Mesenchymal stem cell (in vitro differentiated cells and primary cell): Measurements from ENCODE around the gene RNF212B.
A peak's percentile ranks its signal among the peaks of the same experiment; 100 is the strongest.
"Not testable (repeated sequence)": the region's sequence is repeated elsewhere in the genome, so short reads cannot be mapped to it uniquely, and the experiment has no call there.

Source experiments
- DNase-seq: peaks from one replicate; pipeline ENCODE4 v3.0.0-alpha.2; 2013
- H2AFZ ChIP-seq: one replicate; pipeline ENCODE4 v1.6.1; 2013; ENCODE audit warnings: low read depth, mild to moderate bottlenecking, control low read depth, inconsistent platforms, low read length, moderate library complexity
- H2AK5ac ChIP-seq: 2 replicates; pipeline ENCODE4 v1.6.1; 2013; ENCODE audit warnings: low read length, moderate library complexity, mild to moderate bottlenecking, inconsistent platforms; ENCODE audit not compliant: severe bottlenecking
- H2BK120ac ChIP-seq: one replicate; pipeline ENCODE4 v1.6.1; 2013; ENCODE audit warnings: low read depth, mild to moderate bottlenecking, inconsistent platforms, low read length, moderate library complexity
- H2BK12ac ChIP-seq, 2 experiments: one replicate each; pipeline ENCODE4 v1.6.1; 2013; ENCODE audit warnings: inconsistent platforms in 2 of 2, low read length in 2 of 2, mild to moderate bottlenecking in 2 of 2, moderate library complexity in 2 of 2, control low read depth in 1 of 2
- H2BK15ac ChIP-seq: one replicate; pipeline ENCODE4 v1.6.1; 2013; ENCODE audit warnings: mild to moderate bottlenecking, low read depth, inconsistent platforms; ENCODE audit not compliant: poor library complexity, severe bottlenecking
- H2BK5ac ChIP-seq: 2 replicates; pipeline ENCODE4 v1.6.1; 2013; ENCODE audit warnings: low read depth, mild to moderate bottlenecking, low read length, control low read depth, inconsistent platforms; ENCODE audit not compliant: poor library complexity, severe bottlenecking
- H3K14ac ChIP-seq, 2 experiments: one replicate each; pipeline ENCODE4 v1.6.1; 2013; ENCODE audit warnings: inconsistent platforms in 2 of 2, low read length in 2 of 2, control low read depth in 1 of 2, mild to moderate bottlenecking in 1 of 2, moderate library complexity in 1 of 2
- H3K18ac ChIP-seq, 2 experiments: one replicate each; pipeline ENCODE4 v1.6.1; 2013; ENCODE audit warnings: inconsistent platforms in 2 of 2, low read length in 2 of 2, control low read depth in 1 of 2, low read depth in 1 of 2, mild to moderate bottlenecking in 1 of 2
- H3K23ac ChIP-seq, 2 experiments: one replicate each; pipeline ENCODE4 v1.6.1; 2013; ENCODE audit warnings: inconsistent platforms in 2 of 2, low read length in 2 of 2, mild to moderate bottlenecking in 2 of 2, moderate library complexity in 2 of 2, control low read depth in 1 of 2
- H3K27ac ChIP-seq: 2 replicates; pipeline ENCODE4 v1.5.1; 2013; ENCODE audit warnings: mild to moderate bottlenecking, moderate library complexity, low read length, control low read depth, inconsistent platforms; ENCODE audit not compliant: poor library complexity, severe bottlenecking
- H3K27me3 ChIP-seq, 2 experiments: 2 replicates each; pipeline versions ENCODE4 v1.6.1 to v1.7.0; 2013; ENCODE audit warnings: low read length in 2 of 2, mild to moderate bottlenecking in 2 of 2, moderate library complexity in 2 of 2, control low read depth in 1 of 2, inconsistent platforms in 1 of 2; ENCODE audit not compliant: control insufficient read depth in 1 of 2, insufficient read depth in 1 of 2
- H3K36me3 ChIP-seq, 2 experiments: 2 replicates each; pipeline versions ENCODE4 v1.6.1 to v1.7.0; 2013; ENCODE audit warnings: low read length in 2 of 2, control low read depth in 1 of 2, inconsistent platforms in 1 of 2, low read depth in 1 of 2, mild to moderate bottlenecking in 1 of 2; ENCODE audit not compliant: insufficient read depth in 2 of 2, control insufficient read depth in 1 of 2
- H3K4ac ChIP-seq, 2 experiments: one replicate each; pipeline ENCODE4 v1.6.1; 2013; ENCODE audit warnings: inconsistent platforms in 2 of 2, low read length in 2 of 2, mild to moderate bottlenecking in 2 of 2, moderate library complexity in 2 of 2, control low read depth in 1 of 2, low read depth in 1 of 2
- H3K4me1 ChIP-seq: 2 replicates; pipeline ENCODE4 v1.6.1; 2013; ENCODE audit warnings: low read depth, low read length, control low read depth; ENCODE audit not compliant: control insufficient read depth, insufficient read depth
- H3K4me2 ChIP-seq: 2 replicates; pipeline ENCODE4 v1.6.1; 2013; ENCODE audit warnings: low read length, mild to moderate bottlenecking, inconsistent platforms; ENCODE audit not compliant: poor library complexity, severe bottlenecking
- H3K4me3 ChIP-seq, 2 experiments: 2 replicates each; pipeline versions ENCODE4 v1.5.1 to v1.7.0; 2013; ENCODE audit warnings: low read length in 2 of 2, mild to moderate bottlenecking in 2 of 2, control low read depth in 1 of 2, low read depth in 1 of 2; ENCODE audit not compliant: insufficient read depth in 1 of 2
- H3K79me1 ChIP-seq: replicated peaks from 2 replicates; pipeline ENCODE4 v1.6.1; 2013; ENCODE audit warnings: mild to moderate bottlenecking, control low read depth, low read length, inconsistent platforms; ENCODE audit not compliant: poor library complexity, severe bottlenecking
- H3K9ac ChIP-seq: 2 replicates; pipeline ENCODE4 v1.7.0; 2013; ENCODE audit warnings: mild to moderate bottlenecking, low read length, moderate library complexity
- H3K9me3 ChIP-seq: 2 replicates; pipeline ENCODE4 v1.7.0; 2013; ENCODE audit warnings: mild to moderate bottlenecking, low read length; ENCODE audit not compliant: control insufficient read depth
- H4K8ac ChIP-seq: one replicate; pipeline ENCODE4 v1.6.1; 2013; ENCODE audit warnings: inconsistent platforms, mild to moderate bottlenecking, low read length, moderate library complexity
- H4K91ac ChIP-seq: one replicate; pipeline ENCODE4 v1.6.1; 2013; ENCODE audit warnings: mild to moderate bottlenecking, low read length, inconsistent platforms
- WGBS: methylation state at CpG from one replicate; pipeline ENCODE4 v1.1.7; 2013; ENCODE audit warnings: mixed read lengths; 5-methylcytosine and 5-hydroxymethylcytosine counted together

Gene RNF212B

DNA sequence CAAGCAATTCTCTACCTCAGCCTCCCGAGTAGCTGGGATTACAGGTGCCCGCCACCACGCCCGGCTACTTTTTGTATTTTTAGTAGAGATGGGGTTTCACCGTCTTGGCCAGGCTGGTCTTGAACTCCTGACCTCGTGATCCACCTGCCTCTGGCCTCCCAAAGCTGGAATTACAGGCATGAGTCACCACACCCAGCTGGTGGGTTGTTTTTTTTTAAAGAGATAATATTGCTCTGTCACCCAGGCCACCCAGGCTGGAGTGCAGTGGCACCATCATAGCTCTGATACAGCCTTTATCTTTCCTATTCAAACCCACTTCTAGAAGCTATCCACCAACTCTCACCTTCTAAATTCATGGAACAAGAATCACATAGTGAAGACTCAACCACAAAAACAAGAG lies 40.2 kb downstream of the RNF212B start:
- H3K9me3 ChIP-seq, H3K23ac ChIP-seq, H3K4me2 ChIP-seq, H3K4ac ChIP-seq, H3K4me1 ChIP-seq, H2AK5ac ChIP-seq, H3K14ac ChIP-seq, H3K9ac ChIP-seq, H2AFZ ChIP-seq, H2BK5ac ChIP-seq, H2BK120ac ChIP-seq, H4K8ac ChIP-seq, H3K27me3 ChIP-seq, H2BK12ac ChIP-seq, H3K27ac ChIP-seq, H2BK15ac ChIP-seq, DNase-seq, H4K91ac ChIP-seq, H3K4me3 ChIP-seq, H3K18ac ChIP-seq: not testable (repeated sequence)
- peaks cover 14 to 22% of the 10 kb centered on the region in 2 experiments for H3K36me3 ChIP-seq
- 87% methylated on average over 6 of the region's 6 CpGs for WGBS
- peaks cover 30% of the 10 kb centered on the region for H3K79me1 ChIP-seq

DNA sequence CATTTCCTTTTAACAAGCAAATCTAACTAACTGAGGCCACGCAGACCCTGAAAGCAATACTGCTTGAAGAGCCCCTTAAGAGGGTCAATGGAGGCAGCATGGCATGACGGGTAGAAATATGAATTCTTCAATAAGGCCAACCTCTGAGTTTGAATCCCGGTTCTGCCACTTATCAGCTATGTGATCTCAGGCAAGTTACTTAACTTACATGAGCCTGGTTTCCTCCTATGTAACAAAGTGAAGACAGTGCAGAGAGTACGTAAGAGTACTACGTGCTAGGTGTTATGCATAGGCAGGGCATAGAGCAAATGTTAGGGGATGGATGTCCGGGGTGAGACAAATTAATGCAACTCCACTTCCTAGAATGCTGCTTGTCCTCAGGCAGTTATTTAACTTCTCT lies 43.5 kb downstream of the RNF212B start:
- no peak overlapping the region for H4K8ac ChIP-seq
- H3K9ac ChIP-seq, result no peak overlapping the region
- no peak overlapping the region for H2BK5ac ChIP-seq
- H2BK15ac ChIP-seq, result no peak overlapping the region
- no peaks in the 10 kb centered on the region for H3K27me3 ChIP-seq
- H3K36me3 ChIP-seq, result peaks cover 7 to 9% of the 10 kb centered on the region in 2 experiments
- no peak overlapping the region for H2AFZ ChIP-seq
- H2AK5ac ChIP-seq, result no peak overlapping the region
- no peak overlapping the region for H3K4ac ChIP-seq
- H3K18ac ChIP-seq, result no peak overlapping the region
- no peak overlapping the region for H2BK120ac ChIP-seq
- H4K91ac ChIP-seq, result no peak overlapping the region
- H3K79me1 ChIP-seq, result peaks cover 32% of the 10 kb centered on the region
- H3K27ac ChIP-seq, result no peak overlapping the region
- WGBS, result 91% methylated on average over 5 of the region's 6 CpGs
- no peak overlapping the region for H3K14ac ChIP-seq
- DNase-seq, result no peak
- H3K23ac ChIP-seq, result no peak overlapping the region
- no peak overlapping the region for H3K4me3 ChIP-seq
- no peak overlapping the region for H3K4me2 ChIP-seq
- no peaks in the 10 kb centered on the region for H3K9me3 ChIP-seq
- peaks cover 4% of the 10 kb centered on the region for H3K4me1 ChIP-seq
- no peak overlapping the region for H2BK12ac ChIP-seq

DNA sequence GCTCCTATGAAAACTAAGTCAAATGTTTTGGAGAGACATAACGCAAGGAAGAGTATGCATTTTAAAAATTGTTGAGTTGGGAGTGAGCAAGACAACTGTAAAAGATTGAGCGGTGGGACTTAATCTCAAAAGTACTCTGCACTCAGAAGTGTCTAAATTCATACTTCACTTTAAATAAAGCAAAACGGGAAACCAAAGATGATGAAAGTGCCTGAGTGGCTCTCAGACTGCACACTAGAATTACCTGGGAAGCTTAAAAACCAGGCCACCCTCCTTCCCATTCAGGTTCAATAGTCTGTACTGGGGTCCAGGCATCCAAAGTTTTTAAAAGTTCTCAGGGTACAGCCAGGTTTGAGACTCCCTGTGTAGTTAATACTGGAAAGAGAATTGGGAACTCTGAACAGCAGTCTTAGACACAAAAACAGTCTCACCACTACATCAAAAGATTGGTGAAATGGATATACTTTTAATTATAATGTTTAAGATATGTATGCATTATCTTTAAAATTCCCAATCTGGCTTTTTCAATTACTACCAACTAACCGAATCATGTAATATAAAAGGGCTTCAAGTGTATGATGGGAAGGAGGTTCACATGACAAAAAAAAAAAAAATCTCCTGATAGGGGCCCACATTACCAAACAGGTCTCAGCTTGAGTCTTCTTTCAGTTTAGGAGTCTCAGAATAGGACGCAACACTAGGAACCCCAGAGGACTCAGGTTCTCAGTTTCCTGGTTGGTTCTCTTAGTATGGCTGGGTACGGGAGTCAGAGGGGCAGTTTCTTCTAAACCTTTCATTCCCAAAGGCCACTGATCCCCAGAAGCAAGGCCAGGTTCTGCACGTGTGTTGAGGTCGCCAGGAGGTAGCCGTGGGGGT lies 47.2 kb downstream of the RNF212B start:
- peak; percentile 41 for DNase-seq
- Histone ChIP-seq H3K9ac (peak overlapping the region; percentile 93), H2BK12ac (no peak overlapping the region), H3K4me2 (peak overlapping the region; percentile 78), H3K23ac (no peak overlapping the region), H3K27me3 (peaks cover 0 to 7% of the 10 kb centered on the region in 2 experiments), H2AK5ac (peak overlapping the region; percentile 50), H3K79me1 (peaks cover 22% of the 10 kb centered on the region), H2AFZ (peak overlapping the region; percentile 68), H2BK5ac (no peak overlapping the region), H2BK15ac (peak overlapping the region; percentile 26), H3K27ac (no peak overlapping the region), H3K9me3 (no peaks in the 10 kb centered on the region), H3K14ac (no peak overlapping the region), H4K8ac (no peak overlapping the region), H3K4ac (no peak overlapping the region), H3K4me3 (peak overlapping the region; percentile 89 to 94), H4K91ac (no peak overlapping the region), H3K4me1 (peaks cover 7% of the 10 kb centered on the region), H2BK120ac (peak overlapping the region; percentile 54), H3K18ac (peak overlapping the region in 1 of 2 experiments; percentile 83), H3K36me3 (no peaks in the 10 kb centered on the region)
- 38% methylated on average over 7 of the region's 9 CpGs for WGBS

DNA sequence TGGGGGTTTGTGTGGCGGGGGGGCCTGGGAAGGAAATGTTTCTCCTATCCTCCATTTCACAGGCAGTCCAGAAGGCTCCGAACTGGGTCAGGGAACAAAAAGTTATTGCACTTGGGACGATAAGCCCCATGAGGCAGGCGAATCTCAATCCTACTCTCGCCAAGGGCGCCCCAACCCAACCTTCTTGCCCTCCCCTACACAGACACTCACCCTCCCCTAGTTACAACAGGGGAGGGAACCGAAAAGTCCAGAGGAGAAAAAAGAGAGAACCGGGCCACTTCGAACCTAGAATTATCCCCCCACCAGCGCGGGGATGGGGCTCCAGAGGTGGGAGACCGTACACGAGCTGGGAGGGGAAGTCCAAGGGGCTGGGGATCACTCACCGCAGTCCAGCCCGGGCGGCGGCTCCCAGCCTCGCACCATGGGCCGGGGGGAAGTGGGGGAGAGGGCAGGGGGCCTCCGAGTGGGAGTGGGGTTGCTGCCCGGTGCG lies 47.8 kb downstream of the RNF212B start:
- no peak overlapping the region for H3K23ac ChIP-seq
- H2AFZ ChIP-seq, result peak overlapping the region; percentile 68
- no peak overlapping the region for H2BK12ac ChIP-seq
- peak overlapping the region; percentile 78 for H3K4me2 ChIP-seq
- H4K91ac ChIP-seq, result no peak overlapping the region
- no peak overlapping the region for H2BK5ac ChIP-seq
- H2BK120ac ChIP-seq, result peak overlapping the region; percentile 67
- peak overlapping the region; percentile 89 to 94 for H3K4me3 ChIP-seq
- H4K8ac ChIP-seq, result peak overlapping the region; percentile 36
- H2BK15ac ChIP-seq, result peak overlapping the region; percentile 26
- peak overlapping the region; percentile 93 for H3K9ac ChIP-seq
- H3K27ac ChIP-seq, result no peak overlapping the region
- no peak for DNase-seq
- H3K36me3 ChIP-seq, result no peaks in the 10 kb centered on the region
- no peak overlapping the region for H2AK5ac ChIP-seq
- H3K27me3 ChIP-seq, result peaks cover 0 to 7% of the 10 kb centered on the region in 2 experiments
- peak overlapping the region; percentile 31 to 74 for H3K4ac ChIP-seq
- no peaks in the 10 kb centered on the region for H3K9me3 ChIP-seq
- WGBS, result 0% methylated on average over 17 of the region's 22 CpGs
- H3K14ac ChIP-seq, result peak overlapping the region in 1 of 2 experiments; percentile 83
- H3K4me1 ChIP-seq, result peaks cover 5% of the 10 kb centered on the region
- peaks cover 17% of the 10 kb centered on the region for H3K79me1 ChIP-seq
- peak overlapping the region; percentile 77 to 83 for H3K18ac ChIP-seq
